ENCODE results near the gene CCDC159.

The CCDC159 gene

DNA sequence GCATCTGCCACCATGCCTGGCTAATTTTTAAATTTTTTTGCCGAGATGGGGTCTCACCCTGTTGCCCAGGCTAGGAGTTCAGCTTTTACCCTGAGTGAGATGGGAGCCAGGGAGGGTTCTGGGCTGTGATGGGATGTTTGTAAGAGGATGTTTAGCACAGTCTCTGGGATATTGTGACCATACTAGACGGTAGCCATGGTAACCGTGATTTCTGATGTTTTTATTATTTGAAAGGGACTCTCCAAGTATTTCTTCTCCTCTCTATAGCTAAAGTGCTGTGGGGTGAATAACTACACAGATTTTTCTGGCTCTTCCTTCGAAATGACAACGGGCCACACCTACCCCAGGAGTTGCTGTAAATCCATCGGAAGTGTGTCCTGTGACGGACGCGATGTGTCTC, 40.0 kb upstream of the CCDC159 start:
- TF ChIP-seq FOXM1 (IDR thresholded peaks at IDR 0.05; ENCODE audit: borderline replicate concordance, low read depth) (no peak), CREB1 (IDR thresholded peaks at IDR 0.05; ENCODE audit: low read depth) (no peak), YY1 (IDR thresholded peaks at IDR 0.05; ENCODE audit: low read depth) (no peak), TCF12 (IDR thresholded peaks at IDR 0.05; ENCODE audit: low read depth) (no peak), RAD21 (IDR thresholded peaks at IDR 0.05; ENCODE audit: low read depth) (no peak), NFIC (IDR thresholded peaks at IDR 0.05) (no peak), TEAD4 (IDR thresholded peaks at IDR 0.05) (no peak), REST (IDR thresholded peaks at IDR 0.05; ENCODE audit: low read depth) (no peak), EP300 (IDR thresholded peaks at IDR 0.05; ENCODE audit: borderline replicate concordance) (no peak), USF1 (IDR thresholded peaks at IDR 0.05) (no peak), EGR1 (IDR thresholded peaks at IDR 0.05) (no peak), CEBPB (IDR thresholded peaks at IDR 0.05) (no peak)
- TF ChIP-seq, protein P1, sequence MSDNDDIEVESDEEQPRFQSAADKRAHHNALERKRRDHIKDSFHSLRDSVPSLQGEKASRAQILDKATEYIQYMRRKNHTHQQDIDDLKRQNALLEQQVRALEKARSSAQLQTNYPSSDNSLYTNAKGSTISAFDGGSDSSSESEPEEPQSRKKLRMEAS (IDR thresholded peaks at IDR 0.05): no peak

GRCh38 chr19:11321191-11322126, 24.9 kb upstream of the CCDC159 start:
- TF ChIP-seq TAF1 (IDR thresholded peaks at IDR 0.05; ENCODE audit: low read depth) (no peak), USF1 (IDR thresholded peaks at IDR 0.05) (no peak), RAD21 (IDR thresholded peaks at IDR 0.05; ENCODE audit: low read depth) (no peak), EGR1 (IDR thresholded peaks at IDR 0.05) (no peak), CREB1 (IDR thresholded peaks at IDR 0.05; ENCODE audit: low read depth) (no peak), REST (IDR thresholded peaks at IDR 0.05; ENCODE audit: low read depth) (no peak), FOXM1 (IDR thresholded peaks at IDR 0.05; ENCODE audit: borderline replicate concordance, low read depth) (no peak), TCF12 (IDR thresholded peaks at IDR 0.05; ENCODE audit: low read depth) (no peak), YY1 (IDR thresholded peaks at IDR 0.05; ENCODE audit: low read depth) (no peak), NFIC (IDR thresholded peaks at IDR 0.05) (no peak), ZBTB7A (IDR thresholded peaks at IDR 0.05; ENCODE audit: low read depth) (no peak), CEBPB (IDR thresholded peaks at IDR 0.05) (no peak), TEAD4 (IDR thresholded peaks at IDR 0.05) (no peak), EP300 (IDR thresholded peaks at IDR 0.05; ENCODE audit: borderline replicate concordance) (no peak)
- TF ChIP-seq, protein P1 (IDR thresholded peaks at IDR 0.05): no peak

GRCh38 chr19:11322269-11323024, 23.9 kb upstream of the CCDC159 start:
- TF ChIP-seq YY1 (IDR thresholded peaks at IDR 0.05; ENCODE audit: low read depth): no peak
- TF ChIP-seq RAD21 (IDR thresholded peaks at IDR 0.05; ENCODE audit: low read depth): no peak
- no peak for TF ChIP-seq TCF12 (IDR thresholded peaks at IDR 0.05; ENCODE audit: low read depth)
- TF ChIP-seq CREB1 (IDR thresholded peaks at IDR 0.05; ENCODE audit: low read depth): no peak
- TF ChIP-seq NFIC (IDR thresholded peaks at IDR 0.05): no peak
- no peak for TF ChIP-seq CEBPB (IDR thresholded peaks at IDR 0.05)
- no peak for TF ChIP-seq TEAD4 (IDR thresholded peaks at IDR 0.05)
- no peak for TF ChIP-seq USF1 (IDR thresholded peaks at IDR 0.05)
- no peak for TF ChIP-seq EGR1 (IDR thresholded peaks at IDR 0.05)
- TF ChIP-seq TAF1 (IDR thresholded peaks at IDR 0.05; ENCODE audit: low read depth): no peak
- no peak for TF ChIP-seq FOXM1 (IDR thresholded peaks at IDR 0.05; ENCODE audit: borderline replicate concordance, low read depth)
- TF ChIP-seq, protein P1 (IDR thresholded peaks at IDR 0.05): no peak
- no peak for TF ChIP-seq ZBTB7A (IDR thresholded peaks at IDR 0.05; ENCODE audit: low read depth)
- no peak for TF ChIP-seq REST (IDR thresholded peaks at IDR 0.05; ENCODE audit: low read depth)
- no peak for TF ChIP-seq EP300 (IDR thresholded peaks at IDR 0.05; ENCODE audit: borderline replicate concordance)
